HepG2 (cell line): ENCODE results near the gene NDOR1. TPM values are rescaled to one million over a fixed set of nuclear protein-coding genes. Genes with fewer than 3 reads are reported as not detected.

Experiments
- ATF5 ChIP-seq: sonication (generic); formaldehyde crosslinking; IDR thresholded peaks from 2 replicates; pipeline ENCODE4 v1.4.0; 2020; ENCODE audit warnings: mild to moderate bottlenecking, low read depth, missing genetic modification reagents
- HMGA1 ChIP-seq: sonication (generic); formaldehyde crosslinking; conservative IDR thresholded peaks from 2 replicates; pipeline ENCODE4 v1.4.0; 2020; ENCODE audit warnings: missing genetic modification reagents
- MAFF ChIP-seq: IDR thresholded peaks from 2 replicates; pipeline ENCODE4 v1.6.1; 2011; ENCODE audit warnings: low read depth, low read length, improper control_type of control experiment
- NFATC3 ChIP-seq: sonication (generic); formaldehyde crosslinking; IDR thresholded peaks from 2 replicates; pipeline ENCODE4 v1.5.1; 2020; ENCODE audit warnings: mild to moderate bottlenecking, missing genetic modification reagents
- NFKB2 ChIP-seq: sonication (generic); formaldehyde crosslinking; IDR thresholded peaks from 2 replicates; pipeline ENCODE4 v1.4.0; 2020; ENCODE audit warnings: missing genetic modification reagents, borderline replicate concordance
- PBX2 ChIP-seq: IDR thresholded peaks from 2 replicates; pipeline ENCODE4 v1.6.1; 2016; ENCODE audit warnings: control low read depth
- PHF20 ChIP-seq: sonication (generic); formaldehyde crosslinking; IDR thresholded peaks from 2 replicates; pipeline ENCODE4 v1.5.0; 2020; ENCODE audit warnings: mild to moderate bottlenecking, missing genetic modification reagents
- RFXAP ChIP-seq: sonication (generic); formaldehyde crosslinking; IDR thresholded peaks from 2 replicates; pipeline ENCODE4 v1.4.0; 2020; ENCODE audit warnings: missing genetic modification reagents, borderline replicate concordance
- RXRA ChIP-seq: sonication (generic); formaldehyde crosslinking; IDR thresholded peaks from 2 replicates; pipeline ENCODE4 v1.5.1; 2020; ENCODE audit warnings: missing genetic modification reagents
- RXRB ChIP-seq: IDR thresholded peaks from 2 replicates; pipeline ENCODE4 v1.6.1; 2016; ENCODE audit warnings: borderline replicate concordance, missing genetic modification reagents, missing compliant biosample characterization
- SALL2 ChIP-seq: sonication (generic); formaldehyde crosslinking; IDR thresholded peaks from 2 replicates; pipeline ENCODE4 v1.8.1; 2023; ENCODE audit warnings: mild to moderate bottlenecking, missing genetic modification reagents, inconsistent platforms
- SNAPC4 ChIP-seq: sonication (generic); formaldehyde crosslinking; IDR thresholded peaks from 2 replicates; pipeline ENCODE4 v1.4.0; 2020; ENCODE audit warnings: mild to moderate bottlenecking, missing genetic modification reagents
- YY1 ChIP-seq: IDR thresholded peaks from 2 replicates; pipeline ENCODE4 v1.6.1; 2011; ENCODE audit warnings: low read length, low read depth, moderate library complexity, mild to moderate bottlenecking; ENCODE audit not compliant: insufficient read depth, insufficient replicate concordance
- ZBTB2 ChIP-seq: sonication (generic); formaldehyde crosslinking; IDR thresholded peaks from 2 replicates; pipeline ENCODE4 v1.8.0; 2022; ENCODE audit warnings: low read depth, missing genetic modification reagents
- ZBTB38 ChIP-seq: sonication (generic); formaldehyde crosslinking; IDR thresholded peaks from 2 replicates; pipeline ENCODE4 v1.5.1; 2020; ENCODE audit warnings: mild to moderate bottlenecking, missing genetic modification reagents
- ZNF3 ChIP-seq: IDR thresholded peaks from 2 replicates; pipeline ENCODE4 v1.7.0; 2017; ENCODE audit warnings: inconsistent platforms
- ZNF451 ChIP-seq: sonication (generic); formaldehyde crosslinking; IDR thresholded peaks from 2 replicates; pipeline ENCODE4 v1.5.0; 2020; ENCODE audit warnings: mild to moderate bottlenecking, missing genetic modification reagents
- ZNF558 ChIP-seq: sonication (generic); formaldehyde crosslinking; IDR thresholded peaks from 2 replicates; pipeline ENCODE4 v1.9.0; 2022; ENCODE audit warnings: mild to moderate bottlenecking, missing genetic modification reagents, borderline replicate concordance
- ZNF652 ChIP-seq: IDR thresholded peaks from 2 replicates; pipeline ENCODE4 v1.6.1; 2016; ENCODE audit warnings: low read depth, borderline replicate concordance
- ZNF800 ChIP-seq: sonication (generic); formaldehyde crosslinking; IDR thresholded peaks from 2 replicates; pipeline ENCODE4 v1.4.0; 2020; ENCODE audit warnings: missing genetic modification reagents
- polyA plus RNA-seq, 8 experiments: library from polyadenylated mRNA; depleted of rRNA in 3 of 8; stranded (reverse) in 7 of 8; unstranded in 1 of 8; fragments of >200 nt; fragmentation: Illumina TruSeq in 4 of 8; extraction: Trizol in 4 of 8; gene quantifications; 2 replicates each; pipeline versions ENCODE4 v1.2.1 to v1.2.3, GENCODE V29; 2011 to 2016; ENCODE audit warnings: low read depth in 4 of 8, missing spikeins in 1 of 8, mixed read lengths in 1 of 8; ENCODE audit not compliant: insufficient read depth in 1 of 8
- total RNA-seq, 5 experiments: library from RNA; depleted of rRNA; stranded (reverse); fragments of >200 nt; fragmentation: Illumina TruSeq; extraction: Trizol; gene quantifications; 2 replicates each; pipeline ENCODE4 v1.2.3, GENCODE V29; 2016; ENCODE audit warnings: low read depth in 1 of 5

Gene NDOR1
- total and polyA plus RNA-seq, 2 of the 13 experiments (the other 11 are each of a cell fraction or from before 2014, with no cell fraction given): 3.6 to 8.7 TPM

GRCh38 chr9:137195525-137196220, 9.8 kb upstream of the NDOR1 start (continued):
- no peak for TF ChIP-seq ZNF800 (CRISPR knock-in tag)
- TF ChIP-seq ZBTB38 (CRISPR knock-in tag): peak; percentile 70
- TF ChIP-seq SALL2 (CRISPR knock-in tag): no peak
- TF ChIP-seq SNAPC4 (CRISPR knock-in tag): no peak
- TF ChIP-seq YY1: no peak
- no peak for TF ChIP-seq PBX2 (CRISPR knock-in tag)
- no peak for TF ChIP-seq ZNF451 (CRISPR knock-in tag)
- no peak for TF ChIP-seq MAFF
- TF ChIP-seq RFXAP (CRISPR knock-in tag): no peak
- TF ChIP-seq ZNF652 (CRISPR knock-in tag): no peak
- no peak for TF ChIP-seq HMGA1 (CRISPR knock-in tag)
- no peak for TF ChIP-seq ZBTB2 (CRISPR knock-in tag)
- TF ChIP-seq ZNF3 (CRISPR knock-in tag): no peak
- TF ChIP-seq ZNF558 (CRISPR knock-in tag): no peak
- no peak for TF ChIP-seq NFATC3
- peak; percentile 26; the same call in 1 of the 2 replicates for TF ChIP-seq RXRA (CRISPR knock-in tag)
- TF ChIP-seq NFKB2 (CRISPR knock-in tag): no peak
- no peak for TF ChIP-seq PHF20 (CRISPR knock-in tag)
- TF ChIP-seq ATF5 (CRISPR knock-in tag): no peak
- peak; percentile 59; the same call in 1 of the 2 replicates for TF ChIP-seq RXRB (CRISPR knock-in tag)
